Tibial nerve (tissue), 4 donors: Measurements from ENCODE around the gene HOXB9. TPM values are rescaled to one million over a fixed set of nuclear protein-coding genes. Genes with fewer than 3 reads are reported as not detected.

Experiments
- DNase-seq, 2 donors: peaks; one replicate each; pipeline ENCODE4 v3.0.0-alpha.2; 2019; ENCODE audit warnings: low spot score in 2 of 2
- H3K27ac ChIP-seq, 4 donors: fragments of 200-600 bp; sonication (generic) in 3 of 4; one replicate each; pipeline ENCODE4 v1.5.1; 2017 to 2019; ENCODE audit warnings: mild to moderate bottlenecking in 1 of 4
- H3K27me3 ChIP-seq, 2 donors: fragments of 200-600 bp; sonication (generic) in 1 of 2; one replicate each; pipeline versions ENCODE4 v1.5.1 to v1.6.0; 2017 to 2019
- H3K36me3 ChIP-seq, 3 donors: fragments of 200-600 bp; sonication (generic); one replicate each; pipeline ENCODE4 v1.5.1; 2018 to 2019
- H3K4me1 ChIP-seq, 4 donors: fragments of 200-600 bp; sonication (generic) in 3 of 4; one replicate each; pipeline ENCODE4 v1.5.1; 2017 to 2019
- H3K4me3 ChIP-seq, 4 donors: fragments of 200-600 bp; sonication (generic) in 3 of 4; one replicate each; pipeline ENCODE4 v1.5.1; 2017 to 2019; ENCODE audit warnings: mild to moderate bottlenecking in 1 of 4, moderate library complexity in 1 of 4
- H3K9me3 ChIP-seq, 4 donors: fragments of 200-600 bp; sonication (generic) in 3 of 4; one replicate each; pipeline ENCODE4 v1.5.1; 2017 to 2019
- EP300 ChIP-seq, 2 donors: sonication (generic); formaldehyde crosslinking; IDR thresholded peaks; one replicate each; pipeline ENCODE4 v1.6.1; 2017; ENCODE audit warnings: antibody characterized with exemption in 2 of 2, mild to moderate bottlenecking in 1 of 2
- POLR2A ChIP-seq, 2 donors: fragments of 450-650 bp; IDR thresholded peaks; one replicate each; pipeline ENCODE4 v1.6.1; 2017; ENCODE audit warnings: antibody characterized with exemption in 2 of 2, mild to moderate bottlenecking in 2 of 2, moderate library complexity in 2 of 2
- WGBS, 2 donors: methylation state at CpG; one replicate each; pipeline ENCODE4 v1.1.5; 2018; 5-methylcytosine and 5-hydroxymethylcytosine counted together
- total RNA-seq, 4 donors: library from RNA; depleted of rRNA; stranded (reverse); fragments of >200 nt; gene quantifications; one replicate each; pipeline ENCODE4 v1.1.0, GENCODE V29; 2016
- TF ChIP-seq, protein P1 (sequence below), 5 experiments: fragments of 200-600 bp in 3 of 5; fragments of 450-650 bp in 2 of 5; sonication (generic) in 3 of 5; IDR thresholded peaks; one replicate each; pipeline ENCODE4 v1.5.1; 2016 to 2019; ENCODE audit warnings: antibody characterized with exemption in 5 of 5, mild to moderate bottlenecking in 3 of 5, moderate library complexity in 2 of 5

The HOXB9 gene
- total RNA-seq, 4 donors from 2014 or later = 0.21 to 0.30 TPM; not detected in 2

- H3K27ac ChIP-seq = no peak overlapping the region
- TF ChIP-seq POLR2A (IDR thresholded peaks at IDR 0.05) = no peak
- no peak for TF ChIP-seq EP300 (IDR thresholded peaks at IDR 0.05)
- TF ChIP-seq, protein P1, sequence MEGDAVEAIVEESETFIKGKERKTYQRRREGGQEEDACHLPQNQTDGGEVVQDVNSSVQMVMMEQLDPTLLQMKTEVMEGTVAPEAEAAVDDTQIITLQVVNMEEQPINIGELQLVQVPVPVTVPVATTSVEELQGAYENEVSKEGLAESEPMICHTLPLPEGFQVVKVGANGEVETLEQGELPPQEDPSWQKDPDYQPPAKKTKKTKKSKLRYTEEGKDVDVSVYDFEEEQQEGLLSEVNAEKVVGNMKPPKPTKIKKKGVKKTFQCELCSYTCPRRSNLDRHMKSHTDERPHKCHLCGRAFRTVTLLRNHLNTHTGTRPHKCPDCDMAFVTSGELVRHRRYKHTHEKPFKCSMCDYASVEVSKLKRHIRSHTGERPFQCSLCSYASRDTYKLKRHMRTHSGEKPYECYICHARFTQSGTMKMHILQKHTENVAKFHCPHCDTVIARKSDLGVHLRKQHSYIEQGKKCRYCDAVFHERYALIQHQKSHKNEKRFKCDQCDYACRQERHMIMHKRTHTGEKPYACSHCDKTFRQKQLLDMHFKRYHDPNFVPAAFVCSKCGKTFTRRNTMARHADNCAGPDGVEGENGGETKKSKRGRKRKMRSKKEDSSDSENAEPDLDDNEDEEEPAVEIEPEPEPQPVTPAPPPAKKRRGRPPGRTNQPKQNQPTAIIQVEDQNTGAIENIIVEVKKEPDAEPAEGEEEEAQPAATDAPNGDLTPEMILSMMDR (IDR thresholded peaks at IDR 0.05) = peak; percentile 78 to 84 (median 82)
- H3K27me3 ChIP-seq = peaks cover 0 to 100% of the 10 kb centered on the region in 2 donors
- H3K4me3 ChIP-seq = peak overlapping the region in 3 of 4 donors; percentile 11 to 43 (median 39)
- no peaks in the 10 kb centered on the region for H3K36me3 ChIP-seq
- H3K9me3 ChIP-seq = no peaks in the 10 kb centered on the region
- DNase-seq = peak; percentile 46 to 69
- H3K4me1 ChIP-seq = peaks cover 0 to 54% (median 16%) of the 10 kb centered on the region in 4 donors
- 9 to 19% methylated on average over 37 of the region's 37 CpGs for WGBS, 2 donors
Observed at GRCh38 chr17:48593840-48594537, 32.2 kb downstream of the HOXB9 start.

DNA sequence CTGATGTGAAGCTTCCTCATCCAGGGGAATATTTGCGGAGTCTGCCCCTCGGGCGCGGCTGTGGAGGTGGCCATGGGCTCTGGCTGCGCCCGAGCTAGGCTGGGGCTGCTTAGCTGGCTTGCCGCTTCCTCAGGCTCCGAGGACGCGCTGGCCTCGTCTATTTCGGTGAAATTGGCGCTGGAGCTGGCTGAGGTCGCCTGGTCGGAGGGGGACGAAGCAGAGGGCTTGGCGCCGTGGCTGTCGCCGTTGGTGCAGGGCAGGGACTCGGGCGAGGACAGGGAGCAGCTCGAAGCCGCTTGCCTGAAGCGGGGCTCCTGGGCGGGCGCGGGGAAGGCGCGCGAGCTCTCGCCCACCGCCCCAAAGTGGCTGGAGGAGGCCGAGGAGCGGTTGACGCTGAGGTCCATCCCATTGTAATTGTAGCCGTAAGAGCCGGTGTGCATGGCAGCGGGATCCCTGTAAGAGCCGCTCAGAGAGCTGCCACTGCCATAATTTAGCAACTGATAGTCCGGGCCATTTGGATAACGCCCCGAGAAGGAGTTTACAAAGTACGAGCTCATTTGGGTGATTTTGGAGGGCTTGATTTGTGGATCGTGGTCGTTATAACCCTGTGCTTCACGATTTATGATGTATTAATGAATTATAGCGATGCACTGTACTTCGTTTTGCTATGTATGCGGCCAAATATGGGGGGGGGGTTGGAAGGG, 32.9 kb downstream of the HOXB9 start, which contains the start of gene HOXB5:
Gene HOXB5 (minus strand): TSS at position 654 of the 704 bp plus-strand sequence. CDS start 97 bp downstream, at position 557.
- Histone ChIP-seq H3K9me3 (no peaks in the 10 kb centered on the region), H3K36me3 (no peaks in the 10 kb centered on the region), H3K4me1 (peaks cover 0 to 46% (median 13%) of the 10 kb centered on the region in 4 donors), H3K27me3 (peaks cover 0 to 100% of the 10 kb centered on the region in 2 donors), H3K27ac (peak within 1 kb of the TSS in 1 of 4 donors; percentile 46), H3K4me3 (peak within 1 kb of the TSS; percentile 9 to 43 (median 25))
- 8 to 9% methylated on average over 28 to 49 of the region's 50 CpGs for WGBS, 2 donors
- TF ChIP-seq EP300 (IDR thresholded peaks at IDR 0.05) (no peak), POLR2A (IDR thresholded peaks at IDR 0.05) (no peak)
- TF ChIP-seq, protein P1 (IDR thresholded peaks at IDR 0.05) = no peak
- DNase-seq = no peak

DNA sequence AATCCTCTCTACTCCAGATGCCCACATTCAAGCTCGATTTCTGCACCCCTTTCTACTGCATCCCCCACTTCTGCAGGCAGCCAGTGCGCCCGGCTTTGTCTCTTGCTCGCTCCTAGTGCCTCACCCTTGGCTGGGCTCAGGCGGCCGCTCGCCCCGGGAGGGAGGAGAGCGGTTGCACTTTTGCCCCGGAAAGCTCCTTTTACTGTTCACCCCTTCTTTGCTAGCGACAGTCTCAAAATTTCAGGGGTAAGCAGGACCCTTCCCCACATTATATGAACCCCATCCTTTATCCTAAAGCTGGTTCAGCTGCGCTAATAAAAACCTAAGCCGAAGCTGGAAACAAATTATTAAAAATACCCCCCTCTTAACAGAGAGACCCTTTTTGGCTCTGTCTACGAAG, 33.6 kb downstream of the HOXB9 start:
- TF ChIP-seq EP300 (IDR thresholded peaks at IDR 0.05) = no peak
- peaks cover 0 to 100% of the 10 kb centered on the region in 2 donors for H3K27me3 ChIP-seq
- DNase-seq = no peak
- peaks cover 0 to 41% (median 9%) of the 10 kb centered on the region in 4 donors for H3K4me1 ChIP-seq
- 36 to 39% methylated on average over 14 of the region's 14 CpGs for WGBS, 2 donors
- peak overlapping the region in 2 of 4 donors; percentile 8 to 39 for H3K4me3 ChIP-seq
- H3K9me3 ChIP-seq = no peaks in the 10 kb centered on the region
- no peaks in the 10 kb centered on the region for H3K36me3 ChIP-seq
- no peak overlapping the region for H3K27ac ChIP-seq

DNA sequence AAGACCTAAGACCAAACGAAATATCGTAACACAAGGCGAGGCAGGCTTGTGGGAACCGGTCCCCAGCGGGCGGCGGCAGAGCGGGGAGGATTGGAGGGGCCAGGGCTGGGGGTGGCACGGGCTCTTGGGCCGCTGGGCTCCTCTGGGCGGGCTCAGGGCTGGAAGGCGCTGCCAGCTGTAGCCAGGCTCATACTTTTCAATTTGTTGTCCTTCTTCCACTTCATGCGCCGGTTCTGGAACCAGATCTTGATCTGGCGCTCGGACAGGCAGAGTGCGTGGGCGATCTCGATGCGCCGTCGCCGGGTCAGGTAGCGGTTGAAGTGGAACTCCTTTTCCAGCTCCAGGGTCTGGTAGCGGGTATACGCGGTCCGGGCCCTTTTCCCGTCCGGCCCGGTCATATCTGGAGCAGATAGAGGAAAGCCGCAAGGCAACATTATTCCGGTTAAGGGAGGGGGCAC, 34.1 kb downstream of the HOXB9 start:
- H3K27me3 ChIP-seq = peaks cover 0 to 100% of the 10 kb centered on the region in 2 donors
- no peak for DNase-seq
- TF ChIP-seq EP300 (IDR thresholded peaks at IDR 0.05) (no peak), POLR2A (IDR thresholded peaks at IDR 0.05) (no peak)
- TF ChIP-seq, protein P1 (IDR thresholded peaks at IDR 0.05) = no peak
- no peaks in the 10 kb centered on the region for H3K9me3 ChIP-seq
- H3K4me1 ChIP-seq = peaks cover 0 to 41% (median 8%) of the 10 kb centered on the region in 4 donors
- no peaks in the 10 kb centered on the region for H3K36me3 ChIP-seq
- H3K4me3 ChIP-seq = peak overlapping the region in 2 of 4 donors; percentile 8 to 13
- no peak overlapping the region for H3K27ac ChIP-seq
- 61 to 72% methylated on average over 17 to 33 of the region's 33 CpGs for WGBS, 2 donors

DNA sequence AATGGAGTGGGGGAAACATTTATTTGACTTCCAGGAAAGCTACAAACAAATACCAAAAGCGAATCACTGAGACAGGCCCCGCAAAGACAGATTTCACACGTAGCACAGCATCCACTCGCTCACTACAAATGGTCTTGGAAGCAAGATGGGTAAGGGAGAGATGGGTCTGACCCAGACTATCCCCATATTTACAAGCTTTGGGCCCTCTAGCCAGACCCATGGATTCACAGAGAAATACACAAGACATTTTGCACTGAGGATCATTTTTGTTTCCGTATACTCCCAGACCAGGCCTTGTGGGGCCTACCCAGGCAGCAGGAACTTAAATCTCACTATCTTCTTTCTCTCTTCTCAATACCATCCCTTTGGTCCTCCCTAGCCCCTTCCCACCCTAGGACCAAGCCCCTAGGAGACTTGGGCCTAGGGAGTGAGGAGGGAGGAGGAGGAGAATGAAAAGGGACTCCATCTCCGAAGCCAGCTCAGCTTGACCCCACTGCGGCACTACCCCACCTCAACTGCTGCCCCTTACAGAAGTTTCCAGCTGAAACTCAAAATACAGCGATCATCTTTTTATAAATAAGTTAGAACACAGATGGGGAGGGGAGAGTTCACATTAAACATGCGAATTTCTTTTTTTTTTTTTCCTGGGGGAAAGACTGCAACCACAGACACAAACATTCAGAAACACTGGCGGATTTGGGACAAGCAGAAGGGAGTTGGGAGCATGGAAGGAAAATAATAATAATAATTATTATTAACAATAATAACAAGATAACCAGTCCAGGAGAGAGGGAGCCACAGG, 34.7 kb downstream of the HOXB9 start:
- WGBS, 2 donors = 86 to 90% methylated on average over 10 of the region's 10 CpGs
- Histone ChIP-seq H3K9me3 (no peaks in the 10 kb centered on the region), H3K4me3 (no peak overlapping the region), H3K36me3 (no peaks in the 10 kb centered on the region), H3K4me1 (peaks cover 0 to 42% (median 10%) of the 10 kb centered on the region in 4 donors), H3K27me3 (peaks cover 0 to 100% of the 10 kb centered on the region in 2 donors), H3K27ac (no peak overlapping the region)
- TF ChIP-seq, protein P1 (IDR thresholded peaks at IDR 0.05) = no peak
- TF ChIP-seq EP300 (IDR thresholded peaks at IDR 0.05) (no peak), POLR2A (IDR thresholded peaks at IDR 0.05) (no peak)
- DNase-seq = no peak
